B cell (primary cell): Measurements from ENCODE around the gene DOCK4. TPM values are rescaled to one million over a fixed set of nuclear protein-coding genes. Genes with fewer than 3 reads are reported as not detected.

ENCODE experiments used
- ATAC-seq: fragments of 200-7000 bp; cut with Tn5 transposase; one replicate; pipeline ENCODE4 v1.10.0; 2021; ENCODE audit warnings: low read depth, mild to moderate bottlenecking, moderate number of reproducible peaks, moderate library complexity
- CTCF ChIA-PET: fragments of 350-600 bp; sonication (Branson Sonifier 250); formaldehyde crosslinking; loops from one replicate; lab custom pipeline; 2021; ENCODE audit warnings: antibody characterized with exemption, inconsistent platforms; lab: Charles Lee
- POLR2A ChIA-PET: fragments of 350-600 bp; sonication (Branson Sonifier 250); formaldehyde crosslinking; loops from one replicate; lab custom pipeline; 2021; ENCODE audit warnings: antibody characterized with exemption; lab: Charles Lee
- DNase-seq: peaks from one replicate; pipeline ENCODE4 v3.0.0; 2013
- H2AFZ ChIP-seq: 2 replicates; pipeline ENCODE4 v1.6.1; 2012; ENCODE audit warnings: mild to moderate bottlenecking, low read depth, low read length; ENCODE audit not compliant: insufficient read depth, poor library complexity, severe bottlenecking
- H3K27ac ChIP-seq, 2 donors: 1 replicate in 1 of 2; 2 replicates in 1 of 2; pipeline ENCODE4 v1.5.1; 2012 to 2013; ENCODE audit warnings: low read length in 2 of 2, mild to moderate bottlenecking in 2 of 2, moderate library complexity in 1 of 2
- H3K27me3 ChIP-seq, 4 experiments: fragments of 200-600 bp in 1 of 4; sonication (generic) in 1 of 4; replicated peaks in 1 of 4; 1 replicate in 2 of 4; 2 replicates in 2 of 4; pipeline versions ENCODE4 v1.6.1 to v1.7.0; 2013 to 2016; ENCODE audit warnings: low read length in 3 of 4, mild to moderate bottlenecking in 2 of 4, mixed read lengths in 1 of 4, moderate library complexity in 1 of 4; ENCODE audit not compliant: insufficient read depth in 4 of 4, control insufficient read depth in 3 of 4; ENCODE audit errors: control extremely low read depth in 1 of 4
- H3K36me3 ChIP-seq, 2 experiments: replicated peaks in 1 of 2; 1 replicate in 1 of 2; 2 replicates in 1 of 2; pipeline versions ENCODE4 v1.6.1 to v1.7.1; 2013; ENCODE audit warnings: low read length in 1 of 2; ENCODE audit not compliant: insufficient read depth in 2 of 2, control insufficient read depth in 1 of 2; ENCODE audit errors: control extremely low read depth in 1 of 2, extremely low read depth in 1 of 2
- H3K4me1 ChIP-seq, 2 donors: fragments of 200-600 bp in 1 of 2; sonication (generic) in 1 of 2; 1 replicate in 1 of 2; 2 replicates in 1 of 2; pipeline versions ENCODE4 v1.5.1 to v1.6.1; 2013 to 2017; ENCODE audit warnings: low read length in 2 of 2; ENCODE audit not compliant: control insufficient read depth in 2 of 2, insufficient read depth in 2 of 2
- H3K4me2 ChIP-seq: replicated peaks from 2 replicates; pipeline ENCODE3; 2012; ENCODE audit warnings: mild to moderate bottlenecking, low read depth, low read length; ENCODE audit not compliant: poor library complexity, severe bottlenecking
- H3K4me3 ChIP-seq, 5 experiments: fragments of 200-600 bp in 1 of 5; sonication (generic) in 1 of 5; 1 replicate in 3 of 5; 2 replicates in 2 of 5; pipeline versions ENCODE4 v1.5.1 to v1.7.0; 2011 to 2016; ENCODE audit warnings: low read length in 4 of 5, mild to moderate bottlenecking in 4 of 5, low read depth in 2 of 5, control low read depth in 1 of 5, moderate library complexity in 1 of 5; ENCODE audit not compliant: insufficient read depth in 1 of 5; ENCODE audit errors: control extremely low read depth in 1 of 5, extremely low read depth in 1 of 5
- H3K79me2 ChIP-seq: fragments of 200-600 bp; sonication (generic); one replicate; pipeline ENCODE4 v1.6.0; 2016; ENCODE audit warnings: low read length; ENCODE audit not compliant: control insufficient read depth, insufficient read depth
- H3K9ac ChIP-seq: fragments of 200-600 bp; sonication (generic); 2 replicates; pipeline ENCODE4 v1.6.1; 2017; ENCODE audit warnings: mild to moderate bottlenecking, low read length, moderate library complexity
- H3K9me3 ChIP-seq, 3 donors: one replicate each; pipeline versions ENCODE4 v1.6.1 to v1.7.1; 2013; ENCODE audit warnings: low read length in 2 of 3; ENCODE audit not compliant: control insufficient read depth in 2 of 3, insufficient read depth in 1 of 3; ENCODE audit errors: control extremely low read depth in 1 of 3
- H4K20me1 ChIP-seq: 2 replicates; pipeline ENCODE4 v1.6.0; 2012; ENCODE audit warnings: mild to moderate bottlenecking, low read length; ENCODE audit not compliant: insufficient read depth, control insufficient read depth, poor library complexity, severe bottlenecking
- H3K27ac Mint-ChIP-seq: one replicate; pipeline ENCODE4 v1.8.0; 2021; ENCODE audit warnings: mixed read lengths
- H3K27me3 Mint-ChIP-seq: one replicate; pipeline ENCODE4 v1.8.0; 2021; ENCODE audit warnings: mixed read lengths
- H3K4me1 Mint-ChIP-seq: one replicate; pipeline ENCODE4 v1.8.0; 2021; ENCODE audit warnings: mixed read lengths
- H3K4me3 Mint-ChIP-seq: one replicate; pipeline ENCODE4 v1.8.0; 2021; ENCODE audit warnings: mixed read lengths
- H3K9me3 Mint-ChIP-seq: one replicate; pipeline ENCODE4 v1.8.0; 2022; ENCODE audit warnings: mixed read lengths; ENCODE audit not compliant: insufficient read depth
- EZH2 ChIP-seq: IDR thresholded peaks from 2 replicates; pipeline ENCODE4 v1.6.1; 2012; ENCODE audit warnings: borderline replicate concordance, low read depth, mild to moderate bottlenecking, moderate library complexity, low read length; ENCODE audit not compliant: insufficient read depth, poor library complexity, severe bottlenecking
- WGBS: methylation state at CpG from one replicate; pipeline ENCODE4 v1.1.5; 2013; ENCODE audit warnings: missing lambda C conversion rate; ENCODE audit not compliant: insufficient coverage; 5-methylcytosine and 5-hydroxymethylcytosine counted together
- intact Hi-C: fragments of 100-400 bp; cut with micrococcal nuclease; formaldehyde crosslinking; loops from one replicate; pipeline ENCODE4 v1.10.0; 2022
- polyA plus RNA-seq: library from polyadenylated mRNA; depleted of rRNA; stranded (reverse); fragments of >200 nt; gene quantifications from 2 replicates; pipeline ENCODE4 v1.2.3, GENCODE V29; 2012
- total RNA-seq, 2 donors: library from RNA; stranded (reverse); fragments of 120-200 nt in 1 of 2; gene quantifications; 1 replicate in 1 of 2; 2 replicates in 1 of 2; pipeline versions ENCODE4 v1.2.3 to v1.2.4, GENCODE V29; 2013 to 2022
- TF ChIP-seq, protein P1 (sequence below): fragments of 200-600 bp; IDR thresholded peaks from one replicate; pipeline ENCODE4 v1.8.0; 2022; ENCODE audit warnings: antibody characterized with exemption, mild to moderate bottlenecking

Gene DOCK4
- total and polyA plus RNA-seq, 2 donors (not counting 1 experiment from before 2014, with no cell fraction given) = 0.03 to 4.1 TPM

DNA sequence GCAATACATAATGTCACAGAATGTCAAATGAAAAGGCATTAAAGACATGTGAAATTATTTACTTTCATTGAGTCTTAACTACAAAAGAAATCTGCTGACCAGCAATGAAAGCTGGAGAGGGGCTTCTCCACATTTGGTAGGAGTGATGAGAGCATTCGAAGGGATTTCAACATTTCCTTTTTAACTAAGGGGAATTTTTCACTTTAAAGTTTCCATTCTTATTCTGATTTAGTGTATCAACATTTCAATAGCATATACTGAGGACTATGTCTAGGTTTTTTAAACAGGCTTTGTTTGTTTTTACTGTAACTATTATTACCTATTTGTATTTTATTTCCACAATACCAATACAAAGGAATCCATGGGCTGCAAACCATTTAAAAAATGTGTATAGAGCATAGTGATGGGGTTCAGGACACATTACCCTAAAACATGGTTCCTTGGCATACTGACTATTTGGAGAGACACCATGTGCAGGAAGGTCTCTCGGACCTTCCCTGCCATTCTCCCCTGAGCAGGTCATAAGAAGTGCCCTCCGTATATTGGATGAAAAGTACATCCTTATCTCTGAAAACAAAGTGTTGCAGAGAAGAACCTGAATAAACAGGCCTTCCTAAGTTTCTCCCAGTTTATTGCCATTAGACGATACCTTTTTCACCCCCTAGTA is 278.7 kb downstream of the DOCK4 start:
- ATAC-seq (no peak), DNase-seq (no peak)
- Histone ChIP-seq H3K4me3 (no peak overlapping the region), H3K36me3 (no peaks in the 10 kb centered on the region), H3K79me2 (no peaks in the 10 kb centered on the region), H4K20me1 (no peaks in the 10 kb centered on the region), H2AFZ (no peak overlapping the region), H3K9me3 (no peaks in the 10 kb centered on the region), H3K9ac (no peak overlapping the region), H3K4me1 (no peaks in the 10 kb centered on the region), H3K27me3 (no peaks in the 10 kb centered on the region), H3K4me2 (no peak overlapping the region), H3K27ac (no peak overlapping the region)
- intact Hi-C loops = no loop called here
- H3K4me3 Mint-ChIP-seq = no peak overlapping the region
- TF ChIP-seq EZH2 = no peak
- TF ChIP-seq, protein P1, sequence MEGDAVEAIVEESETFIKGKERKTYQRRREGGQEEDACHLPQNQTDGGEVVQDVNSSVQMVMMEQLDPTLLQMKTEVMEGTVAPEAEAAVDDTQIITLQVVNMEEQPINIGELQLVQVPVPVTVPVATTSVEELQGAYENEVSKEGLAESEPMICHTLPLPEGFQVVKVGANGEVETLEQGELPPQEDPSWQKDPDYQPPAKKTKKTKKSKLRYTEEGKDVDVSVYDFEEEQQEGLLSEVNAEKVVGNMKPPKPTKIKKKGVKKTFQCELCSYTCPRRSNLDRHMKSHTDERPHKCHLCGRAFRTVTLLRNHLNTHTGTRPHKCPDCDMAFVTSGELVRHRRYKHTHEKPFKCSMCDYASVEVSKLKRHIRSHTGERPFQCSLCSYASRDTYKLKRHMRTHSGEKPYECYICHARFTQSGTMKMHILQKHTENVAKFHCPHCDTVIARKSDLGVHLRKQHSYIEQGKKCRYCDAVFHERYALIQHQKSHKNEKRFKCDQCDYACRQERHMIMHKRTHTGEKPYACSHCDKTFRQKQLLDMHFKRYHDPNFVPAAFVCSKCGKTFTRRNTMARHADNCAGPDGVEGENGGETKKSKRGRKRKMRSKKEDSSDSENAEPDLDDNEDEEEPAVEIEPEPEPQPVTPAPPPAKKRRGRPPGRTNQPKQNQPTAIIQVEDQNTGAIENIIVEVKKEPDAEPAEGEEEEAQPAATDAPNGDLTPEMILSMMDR = no peak
- H3K27me3 Mint-ChIP-seq = peaks cover 4% of the 10 kb centered on the region
- ChIA-PET POLR2A (no interaction called here), CTCF (no interaction called here)
- H3K27ac Mint-ChIP-seq = no peak overlapping the region
- H3K4me1 Mint-ChIP-seq = no peaks in the 10 kb centered on the region
- 100% methylated on average over 2 of the region's 4 CpGs for WGBS
- H3K9me3 Mint-ChIP-seq = no peaks in the 10 kb centered on the region

- DNase-seq = no peak
- no peak overlapping the region for H2AFZ ChIP-seq
These were observed 285.9 kb downstream of the DOCK4 start for GRCh38 chr7:111920329-111920728.

More at GRCh38 chr7:111920329-111920728, 285.9 kb downstream of the DOCK4 start:
- ChIA-PET POLR2A (no interaction called here), CTCF (no interaction called here)
- Mint-ChIP-seq H3K27me3 (peaks cover 4% of the 10 kb centered on the region), H3K4me1 (no peaks in the 10 kb centered on the region), H3K27ac (no peak overlapping the region), H3K9me3 (no peaks in the 10 kb centered on the region), H3K4me3 (no peak overlapping the region)
- intact Hi-C loops = no loop called here
- H4K20me1 ChIP-seq = no peaks in the 10 kb centered on the region
- no peaks in the 10 kb centered on the region for H3K4me1 ChIP-seq
- H3K27me3 ChIP-seq = no peaks in the 10 kb centered on the region
- no peaks in the 10 kb centered on the region for H3K36me3 ChIP-seq
- no peak overlapping the region for H3K9ac ChIP-seq
- no peaks in the 10 kb centered on the region for H3K9me3 ChIP-seq
- H3K4me3 ChIP-seq = no peak overlapping the region
- no peak for ATAC-seq
- H3K79me2 ChIP-seq = no peaks in the 10 kb centered on the region
- no CpG with 5 or more reads among the region's 1 CpG for WGBS
- no peak overlapping the region for H3K27ac ChIP-seq
- H3K4me2 ChIP-seq = no peak overlapping the region
- no peak for TF ChIP-seq EZH2
- TF ChIP-seq, protein P1 = no peak
